Measurements from ENCODE around the gene UHRF1. TPM values are rescaled to one million over a fixed set of nuclear protein-coding genes. Genes with fewer than 3 reads are reported as not detected.

Gene UHRF1
- total and polyA plus RNA-seq, 2 of the 13 experiments (the other 11 are each of a cell fraction or from before 2014, with no cell fraction given): 6.8 to 78.4 TPM

DNA sequence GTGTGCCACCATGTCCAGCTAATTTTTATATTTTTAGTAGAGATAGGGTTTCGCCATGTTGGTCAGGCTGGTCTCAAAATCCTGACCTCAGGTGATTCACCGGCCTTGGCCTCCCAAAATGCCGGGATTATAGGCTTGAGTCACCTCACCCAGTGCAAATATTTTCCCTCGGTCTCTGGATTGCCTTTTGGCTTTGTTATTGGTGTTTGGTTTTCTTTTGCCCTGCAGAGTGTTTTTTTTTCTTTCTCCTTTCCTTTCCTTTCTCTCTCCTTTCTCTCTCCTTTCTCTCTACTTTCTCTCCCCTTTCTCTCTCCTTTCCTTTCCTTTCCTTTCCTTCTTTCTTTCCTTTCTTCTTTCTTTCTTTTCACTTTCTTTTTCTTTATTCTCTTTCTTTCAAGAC is 92.8 kb downstream of the UHRF1 start (continued):
- TF ChIP-seq, protein P1, sequence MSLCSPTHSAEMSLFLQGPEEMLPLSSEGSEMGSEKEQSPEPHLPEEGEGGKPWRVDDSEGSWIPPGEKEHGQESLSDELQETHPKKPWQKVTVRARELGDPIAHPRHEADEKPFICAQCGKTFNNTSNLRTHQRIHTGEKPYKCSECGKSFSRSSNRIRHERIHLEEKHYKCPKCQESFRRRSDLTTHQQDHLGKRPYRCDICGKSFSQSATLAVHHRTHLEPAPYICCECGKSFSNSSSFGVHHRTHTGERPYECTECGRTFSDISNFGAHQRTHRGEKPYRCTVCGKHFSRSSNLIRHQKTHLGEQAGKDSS (CRISPR knock-in tag; IDR thresholded peaks at IDR 0.05; ENCODE audit: borderline replicate concordance, low read depth): no peak
- no peak for TF ChIP-seq HDAC6 (IDR thresholded peaks at IDR 0.05; ENCODE audit: low read depth, low read length)
- TF ChIP-seq, protein P2, sequence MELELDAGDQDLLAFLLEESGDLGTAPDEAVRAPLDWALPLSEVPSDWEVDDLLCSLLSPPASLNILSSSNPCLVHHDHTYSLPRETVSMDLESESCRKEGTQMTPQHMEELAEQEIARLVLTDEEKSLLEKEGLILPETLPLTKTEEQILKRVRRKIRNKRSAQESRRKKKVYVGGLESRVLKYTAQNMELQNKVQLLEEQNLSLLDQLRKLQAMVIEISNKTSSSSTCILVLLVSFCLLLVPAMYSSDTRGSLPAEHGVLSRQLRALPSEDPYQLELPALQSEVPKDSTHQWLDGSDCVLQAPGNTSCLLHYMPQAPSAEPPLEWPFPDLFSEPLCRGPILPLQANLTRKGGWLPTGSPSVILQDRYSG (CRISPR knock-in tag; IDR thresholded peaks at IDR 0.05): no peak
- 0 out of 2 replicates have a peak, but pooled peaks have one; percentile 21 for TF ChIP-seq HNF4G (IDR thresholded peaks at IDR 0.05; ENCODE audit: borderline replicate concordance, low read depth, low read length)
- no peak for TF ChIP-seq HNF4G (CRISPR knock-in tag; IDR thresholded peaks at IDR 0.05; ENCODE audit: borderline replicate concordance, low read depth)
- peak; percentile 56; the same call in 1 of the 2 replicates for TF ChIP-seq FOXA3 (CRISPR knock-in tag; IDR thresholded peaks at IDR 0.05)
- TF ChIP-seq, protein P3, sequence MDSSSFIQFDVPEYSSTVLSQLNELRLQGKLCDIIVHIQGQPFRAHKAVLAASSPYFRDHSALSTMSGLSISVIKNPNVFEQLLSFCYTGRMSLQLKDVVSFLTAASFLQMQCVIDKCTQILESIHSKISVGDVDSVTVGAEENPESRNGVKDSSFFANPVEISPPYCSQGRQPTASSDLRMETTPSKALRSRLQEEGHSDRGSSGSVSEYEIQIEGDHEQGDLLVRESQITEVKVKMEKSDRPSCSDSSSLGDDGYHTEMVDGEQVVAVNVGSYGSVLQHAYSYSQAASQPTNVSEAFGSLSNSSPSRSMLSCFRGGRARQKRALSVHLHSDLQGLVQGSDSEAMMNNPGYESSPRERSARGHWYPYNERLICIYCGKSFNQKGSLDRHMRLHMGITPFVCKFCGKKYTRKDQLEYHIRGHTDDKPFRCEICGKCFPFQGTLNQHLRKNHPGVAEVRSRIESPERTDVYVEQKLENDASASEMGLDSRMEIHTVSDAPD (CRISPR knock-in tag; IDR thresholded peaks at IDR 0.05): 0 out of 2 replicates have a peak, but pooled peaks have one; percentile 57
- TF ChIP-seq HNRNPL (IDR thresholded peaks at IDR 0.05; ENCODE audit: low read depth, low read length): no peak
- TF ChIP-seq ATAD3A (CRISPR knock-in tag; IDR thresholded peaks at IDR 0.05): no peak
- TF ChIP-seq ZNF720 (CRISPR knock-in tag; IDR thresholded peaks at IDR 0.05): no peak
- no peak for TF ChIP-seq ZFP82 (CRISPR knock-in tag; IDR thresholded peaks at IDR 0.05; ENCODE audit: borderline replicate concordance)
- peak; percentile 88 for TF ChIP-seq RARA (CRISPR knock-in tag; IDR thresholded peaks at IDR 0.05)
- no peak for TF ChIP-seq KLF15 (CRISPR knock-in tag; IDR thresholded peaks at IDR 0.05; ENCODE audit: borderline replicate concordance)
- TF ChIP-seq EEA1 (CRISPR knock-in tag; IDR thresholded peaks at IDR 0.05; ENCODE audit: borderline replicate concordance): no peak
- TF ChIP-seq, protein P4, sequence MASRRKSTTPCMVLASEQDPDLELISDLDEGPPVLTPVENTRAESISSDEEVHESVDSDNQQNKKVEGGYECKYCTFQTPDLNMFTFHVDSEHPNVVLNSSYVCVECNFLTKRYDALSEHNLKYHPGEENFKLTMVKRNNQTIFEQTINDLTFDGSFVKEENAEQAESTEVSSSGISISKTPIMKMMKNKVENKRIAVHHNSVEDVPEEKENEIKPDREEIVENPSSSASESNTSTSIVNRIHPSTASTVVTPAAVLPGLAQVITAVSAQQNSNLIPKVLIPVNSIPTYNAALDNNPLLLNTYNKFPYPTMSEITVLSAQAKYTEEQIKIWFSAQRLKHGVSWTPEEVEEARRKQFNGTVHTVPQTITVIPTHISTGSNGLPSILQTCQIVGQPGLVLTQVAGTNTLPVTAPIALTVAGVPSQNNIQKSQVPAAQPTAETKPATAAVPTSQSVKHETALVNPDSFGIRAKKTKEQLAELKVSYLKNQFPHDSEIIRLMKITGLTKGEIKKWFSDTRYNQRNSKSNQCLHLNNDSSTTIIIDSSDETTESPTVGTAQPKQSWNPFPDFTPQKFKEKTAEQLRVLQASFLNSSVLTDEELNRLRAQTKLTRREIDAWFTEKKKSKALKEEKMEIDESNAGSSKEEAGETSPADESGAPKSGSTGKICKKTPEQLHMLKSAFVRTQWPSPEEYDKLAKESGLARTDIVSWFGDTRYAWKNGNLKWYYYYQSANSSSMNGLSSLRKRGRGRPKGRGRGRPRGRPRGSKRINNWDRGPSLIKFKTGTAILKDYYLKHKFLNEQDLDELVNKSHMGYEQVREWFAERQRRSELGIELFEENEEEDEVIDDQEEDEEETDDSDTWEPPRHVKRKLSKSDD (CRISPR knock-in tag; IDR thresholded peaks at IDR 0.05; ENCODE audit: low read depth): no peak
- TF ChIP-seq ZNF546 (CRISPR knock-in tag; conservative IDR thresholded peaks at IDR 0.05): no peak
- no peak for TF ChIP-seq ZNF253 (CRISPR knock-in tag; IDR thresholded peaks at IDR 0.05; ENCODE audit: borderline replicate concordance)
- no peak for TF ChIP-seq ZZZ3 (CRISPR knock-in tag; IDR thresholded peaks at IDR 0.05; ENCODE audit: borderline replicate concordance)
- no peak for TF ChIP-seq ZC3H4 (CRISPR knock-in tag; IDR thresholded peaks at IDR 0.05; ENCODE audit: borderline replicate concordance)
- no peak for TF ChIP-seq ZNF484 (CRISPR knock-in tag; IDR thresholded peaks at IDR 0.05; ENCODE audit: borderline replicate concordance, low read depth)
- TF ChIP-seq REL (CRISPR knock-in tag; conservative IDR thresholded peaks at IDR 0.05): no peak
- TF ChIP-seq ZNF256 (CRISPR knock-in tag; conservative IDR thresholded peaks at IDR 0.05): no peak
- TF ChIP-seq IKZF4 (CRISPR knock-in tag; IDR thresholded peaks at IDR 0.05; ENCODE audit: borderline replicate concordance, low read depth, not compliant biosample characterization): no peak
- no peak for TF ChIP-seq ZNF773 (CRISPR knock-in tag; IDR thresholded peaks at IDR 0.05; ENCODE audit: borderline replicate concordance)
- TF ChIP-seq NCOA2 (CRISPR knock-in tag; IDR thresholded peaks at IDR 0.05): peak; percentile 63
- TF ChIP-seq ZNF782 (CRISPR knock-in tag; IDR thresholded peaks at IDR 0.05; ENCODE audit: borderline replicate concordance): no peak
